Common myeloid progenitor, CD34-positive (primary cell): Measurements from ENCODE around the gene PTPRK.

Experiments used
- CTCF ChIA-PET: fragments of 350-600 bp; sonication (Branson Sonifier 250); formaldehyde crosslinking; loops from one replicate; lab custom pipeline; 2021; ENCODE audit warnings: antibody characterized with exemption; lab: Charles Lee
- POLR2A ChIA-PET: fragments of 350-600 bp; sonication (Branson Sonifier 250); formaldehyde crosslinking; loops from one replicate; lab custom pipeline; 2021; ENCODE audit warnings: antibody characterized with exemption; lab: Charles Lee
- DNase-seq, 3 donors: peaks; one replicate each; pipeline versions ENCODE4 v3.0.0 to v3.0.0-alpha.2; 2013
- H3K27ac ChIP-seq, 2 experiments: 1 replicate in 1 of 2; 2 replicates in 1 of 2; pipeline ENCODE4 v1.7.0; 2013; ENCODE audit warnings: inconsistent platforms in 2 of 2, low read length in 2 of 2, mild to moderate bottlenecking in 2 of 2, low read depth in 1 of 2, moderate library complexity in 1 of 2; ENCODE audit not compliant: severe bottlenecking in 2 of 2, insufficient read depth in 1 of 2, poor library complexity in 1 of 2
- H3K27me3 ChIP-seq, 5 experiments: replicated peaks in 2 of 5; 1 replicate in 3 of 5; 2 replicates in 2 of 5; pipeline versions ENCODE4 v1.6.1 to v1.7.0; 2013; ENCODE audit warnings: low read length in 4 of 5, mild to moderate bottlenecking in 2 of 5, moderate library complexity in 2 of 5, inconsistent platforms in 1 of 5; ENCODE audit not compliant: insufficient read depth in 5 of 5, control insufficient read depth in 4 of 5
- H3K36me3 ChIP-seq, 4 experiments: 1 replicate in 2 of 4; 2 replicates in 2 of 4; pipeline versions ENCODE4 v1.6.1 to v1.7.0; 2013; ENCODE audit warnings: low read length in 3 of 4, control low read depth in 1 of 4, mild to moderate bottlenecking in 1 of 4; ENCODE audit not compliant: control insufficient read depth in 4 of 4, insufficient read depth in 4 of 4
- H3K4me1 ChIP-seq, 4 experiments: 1 replicate in 3 of 4; 2 replicates in 1 of 4; pipeline versions ENCODE4 v1.6.1 to v1.7.1; 2013; ENCODE audit warnings: low read length in 3 of 4, mild to moderate bottlenecking in 3 of 4, control low read depth in 1 of 4, inconsistent platforms in 1 of 4, moderate library complexity in 1 of 4; ENCODE audit not compliant: control insufficient read depth in 4 of 4, insufficient read depth in 4 of 4; ENCODE audit errors: control extremely low read depth in 1 of 4
- H3K4me3 ChIP-seq, 7 experiments: 1 replicate in 4 of 7; 2 replicates in 3 of 7; pipeline versions ENCODE4 v1.5.1 to v1.7.0; 2013; ENCODE audit warnings: mild to moderate bottlenecking in 7 of 7, low read length in 6 of 7, moderate library complexity in 6 of 7, inconsistent platforms in 2 of 7, low read depth in 2 of 7, control low read depth in 1 of 7; ENCODE audit not compliant: insufficient read depth in 4 of 7, control insufficient read depth in 1 of 7; ENCODE audit errors: extremely low read depth in 1 of 7
- H3K9me3 ChIP-seq, 5 experiments: 1 replicate in 4 of 5; 2 replicates in 1 of 5; pipeline versions ENCODE4 v1.6.1 to v1.7.1; 2013; ENCODE audit warnings: low read length in 4 of 5, mild to moderate bottlenecking in 2 of 5, inconsistent platforms in 1 of 5, low read depth in 1 of 5, moderate library complexity in 1 of 5; ENCODE audit not compliant: control insufficient read depth in 4 of 5, insufficient read depth in 2 of 5; ENCODE audit errors: control extremely low read depth in 1 of 5
- WGBS: methylation state at CpG from one replicate; pipeline ENCODE4 v1.1.5; 2013; ENCODE audit not compliant: insufficient coverage; 5-methylcytosine and 5-hydroxymethylcytosine counted together

The PTPRK gene

DNA sequence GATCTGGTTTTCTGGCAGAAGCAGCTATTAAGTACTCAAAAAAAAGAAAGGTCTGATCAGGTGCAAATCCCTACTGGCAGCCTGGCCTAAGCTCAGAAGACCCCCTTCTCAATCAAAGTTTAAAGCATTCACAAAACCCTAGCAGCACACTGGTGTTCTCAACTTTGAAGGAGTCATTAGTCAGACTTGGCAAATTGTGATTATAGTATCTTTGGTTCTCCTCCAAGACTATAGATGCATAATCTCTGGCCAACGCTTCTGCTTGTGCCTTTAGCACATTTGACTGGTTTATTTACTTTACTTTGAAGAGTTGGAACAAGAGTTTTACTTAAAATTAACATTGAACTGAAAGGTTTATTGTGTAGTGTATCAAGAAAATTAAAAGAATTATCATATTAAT, 248.9 kb downstream of the PTPRK start:
- no peak for DNase-seq
- Histone ChIP-seq H3K27me3 (no peaks in the 10 kb centered on the region), H3K4me1 (no peaks in the 10 kb centered on the region), H3K4me3 (no peak overlapping the region), H3K36me3 (no peaks in the 10 kb centered on the region), H3K27ac (no peak overlapping the region), H3K9me3 (no peaks in the 10 kb centered on the region)
- WGBS, result 100% methylated on average over 1 of the region's 1 CpG
- ChIA-PET POLR2A (no interaction called here), CTCF (no interaction called here)

DNA sequence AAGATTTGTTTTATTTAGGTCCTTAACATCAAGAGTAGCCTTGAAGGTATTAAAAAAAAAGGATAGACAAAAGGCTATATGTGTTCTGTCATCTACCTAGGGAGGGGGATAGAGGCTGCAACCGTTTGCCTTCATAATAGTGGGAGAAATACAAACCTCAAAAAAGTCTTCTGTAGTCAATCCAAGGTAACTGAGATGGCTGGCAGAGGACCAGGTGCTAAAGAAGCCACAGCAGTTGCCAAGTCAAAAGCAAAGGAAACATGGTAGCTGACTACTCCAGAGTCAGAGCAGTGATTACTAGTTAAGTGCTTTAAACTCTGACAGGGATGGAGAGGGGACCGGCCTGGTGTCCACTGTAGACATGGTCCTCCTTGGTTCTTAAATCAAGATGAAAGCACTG, 249.4 kb downstream of the PTPRK start:
- WGBS, result 94% methylated on average over 2 of the region's 2 CpGs
- Histone ChIP-seq H3K36me3 (no peaks in the 10 kb centered on the region), H3K4me3 (no peak overlapping the region), H3K27ac (no peak overlapping the region), H3K4me1 (no peaks in the 10 kb centered on the region), H3K9me3 (no peaks in the 10 kb centered on the region), H3K27me3 (no peaks in the 10 kb centered on the region)
- DNase-seq, result no peak
- ChIA-PET CTCF (no interaction called here), POLR2A (no interaction called here)

DNA sequence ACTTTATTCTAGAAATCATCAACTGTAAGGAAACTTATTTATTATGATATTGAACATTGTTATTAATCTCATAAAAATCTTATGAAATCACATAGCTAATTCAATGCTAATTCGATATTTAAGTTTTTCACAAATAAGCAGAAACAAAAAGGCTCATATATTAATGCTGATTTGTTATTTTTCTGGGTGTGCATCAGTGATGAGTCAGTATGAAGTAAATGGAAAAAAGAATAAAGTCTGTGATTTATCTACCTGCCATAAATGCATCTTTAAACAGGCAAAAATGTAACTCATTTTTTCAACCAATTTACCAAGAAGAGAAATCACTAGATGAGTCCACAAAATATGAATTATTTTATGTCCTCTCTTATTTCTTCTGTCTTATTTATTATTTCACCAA, 253.5 kb downstream of the PTPRK start:
- WGBS, result no CpG with 5 or more reads among the region's 1 CpG
- no peak for DNase-seq
- Histone ChIP-seq H3K4me1 (no peaks in the 10 kb centered on the region), H3K27me3 (no peaks in the 10 kb centered on the region), H3K9me3 (no peaks in the 10 kb centered on the region), H3K4me3 (no peak overlapping the region), H3K36me3 (no peaks in the 10 kb centered on the region), H3K27ac (no peak overlapping the region)
- POLR2A ChIA-PET, result interaction anchor here (0.6 kb wide), 1 partner anchor 1205 kb away, joined by 4 read pairs; no protein-coding TSS in a partner anchor
- CTCF ChIA-PET, result interaction anchor here (1.1 to 1.2 kb wide), 2 partner anchors 13 to 14 kb away, joined by 3 read pairs; no protein-coding TSS in a partner anchor

DNA sequence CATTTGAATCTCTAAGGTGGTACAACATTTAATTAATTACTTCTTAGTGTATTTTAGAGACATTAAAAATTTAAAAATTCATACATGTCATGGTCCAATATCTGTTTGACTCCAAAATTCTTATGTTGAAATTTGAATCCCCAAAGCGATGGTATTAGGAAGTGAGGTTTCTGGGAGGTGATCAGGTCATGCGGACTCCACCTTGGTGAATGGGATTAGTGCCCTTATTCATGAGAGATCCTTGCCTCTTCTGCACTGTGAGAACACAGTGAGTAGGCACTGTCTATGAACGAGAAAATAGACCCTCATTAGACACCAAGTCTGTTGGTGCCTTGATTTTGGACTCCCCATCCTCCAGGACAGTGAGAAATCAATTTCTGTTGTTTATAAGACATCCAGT, 254.7 kb downstream of the PTPRK start:
- POLR2A ChIA-PET, result no interaction called here
- H3K27ac ChIP-seq, result no peak overlapping the region
- no peaks in the 10 kb centered on the region for H3K36me3 ChIP-seq
- no peaks in the 10 kb centered on the region for H3K9me3 ChIP-seq
- H3K4me3 ChIP-seq, result no peak overlapping the region
- H3K4me1 ChIP-seq, result no peaks in the 10 kb centered on the region
- DNase-seq, result no peak
- no peaks in the 10 kb centered on the region for H3K27me3 ChIP-seq
- WGBS, result 100% methylated on average over 2 of the region's 3 CpGs
- CTCF ChIA-PET, result no interaction called here

DNA sequence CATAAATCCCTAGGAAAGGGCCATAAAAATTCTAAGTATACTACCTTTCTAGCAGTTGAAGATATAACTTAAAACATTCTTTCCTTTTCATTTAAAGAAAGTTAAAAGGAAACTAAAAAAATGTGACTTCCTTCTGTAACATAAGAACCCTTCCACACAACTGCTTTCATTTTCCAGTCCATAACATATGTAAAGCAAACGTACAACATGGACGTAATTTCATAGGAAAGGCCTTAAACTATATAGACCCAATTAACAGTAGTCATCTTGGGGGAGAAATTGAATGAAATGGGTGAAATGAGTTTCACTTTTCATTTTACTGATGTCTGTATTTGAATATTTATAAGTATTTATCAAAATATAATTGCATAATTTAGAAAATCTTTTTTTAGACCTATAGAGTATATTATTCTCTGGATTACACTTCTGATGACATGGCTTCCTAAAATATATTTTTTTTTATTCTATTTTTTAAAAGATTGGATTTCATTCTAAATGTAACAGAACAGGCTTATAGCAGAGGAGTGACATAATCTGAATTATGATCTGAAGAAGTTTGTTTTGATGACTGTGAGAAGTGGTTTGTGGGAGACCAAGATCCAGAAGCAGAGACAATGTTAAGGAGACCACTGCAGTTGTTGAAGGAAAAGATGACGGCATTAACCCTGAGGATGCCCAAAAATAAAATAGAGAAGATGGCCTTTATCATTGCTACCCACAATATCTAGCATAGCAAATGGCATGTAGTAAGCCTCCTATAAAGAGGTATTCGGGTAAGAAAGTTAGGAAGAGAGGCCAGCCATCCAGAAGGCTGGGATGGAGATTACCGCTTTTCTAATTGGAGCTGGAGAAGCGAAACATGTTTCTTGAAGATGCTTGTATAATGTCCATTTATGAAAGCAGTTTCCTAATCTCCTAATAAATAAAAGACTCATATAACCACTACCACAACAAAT, 260.4 kb downstream of the PTPRK start:
- WGBS, result 20% methylated on average over 1 of the region's 6 CpGs
- Histone ChIP-seq H3K27me3 (no peaks in the 10 kb centered on the region), H3K4me1 (peaks cover 2 to 8% (median 6%) of the 10 kb centered on the region in 4 experiments), H3K27ac (peak overlapping the region; percentile 2 to 12), H3K9me3 (no peaks in the 10 kb centered on the region), H3K4me3 (peak overlapping the region in 3 of 7 experiments; percentile 27 to 65 (median 31)), H3K36me3 (no peaks in the 10 kb centered on the region)
- CTCF ChIA-PET, result no interaction called here
- POLR2A ChIA-PET, result no interaction called here
- DNase-seq, result peak in 2 of 3 donors; percentile 60 to 67

DNA sequence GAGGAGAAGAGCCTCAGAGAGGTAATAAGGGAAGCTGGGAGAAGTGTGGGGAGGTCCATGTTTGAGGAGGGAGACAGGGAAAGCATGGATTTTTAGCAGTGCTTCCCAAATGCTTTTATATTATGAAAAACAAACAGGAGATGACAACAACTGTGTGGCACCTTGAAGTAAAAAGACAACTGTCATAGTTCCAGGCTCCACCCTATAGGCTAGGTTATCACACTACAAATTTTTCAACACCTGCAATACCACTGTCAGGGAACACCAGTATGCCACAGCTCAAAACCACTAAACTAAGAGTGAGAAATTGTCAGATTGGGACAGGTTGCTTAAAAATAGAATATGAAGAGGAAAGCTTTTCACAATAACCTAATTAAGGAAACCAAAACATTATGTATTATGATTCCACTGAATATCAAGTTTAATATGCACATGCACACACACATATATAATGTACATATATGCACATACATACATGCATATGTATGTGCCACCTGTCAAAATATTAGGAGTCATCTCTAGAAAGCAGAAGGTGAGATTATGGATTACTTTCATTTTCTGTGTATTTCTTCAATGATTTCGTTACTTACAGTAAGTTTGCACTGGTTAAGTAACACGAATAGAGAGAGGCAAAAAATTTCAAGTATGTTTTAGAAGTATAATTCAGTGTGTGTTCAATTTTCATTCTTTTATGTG, 261.2 kb downstream of the PTPRK start:
- Histone ChIP-seq H3K27ac (peak overlapping the region; percentile 2 to 12), H3K9me3 (no peaks in the 10 kb centered on the region), H3K4me3 (peak overlapping the region in 2 of 7 experiments; percentile 31 to 65), H3K27me3 (no peaks in the 10 kb centered on the region), H3K4me1 (peaks cover 2 to 8% (median 6%) of the 10 kb centered on the region in 4 experiments), H3K36me3 (no peaks in the 10 kb centered on the region)
- CTCF ChIA-PET, result no interaction called here
- POLR2A ChIA-PET, result no interaction called here
- WGBS, result no CpG with 5 or more reads among the region's 2 CpGs
- DNase-seq, result peak in 2 of 3 donors; percentile 21 to 34

DNA sequence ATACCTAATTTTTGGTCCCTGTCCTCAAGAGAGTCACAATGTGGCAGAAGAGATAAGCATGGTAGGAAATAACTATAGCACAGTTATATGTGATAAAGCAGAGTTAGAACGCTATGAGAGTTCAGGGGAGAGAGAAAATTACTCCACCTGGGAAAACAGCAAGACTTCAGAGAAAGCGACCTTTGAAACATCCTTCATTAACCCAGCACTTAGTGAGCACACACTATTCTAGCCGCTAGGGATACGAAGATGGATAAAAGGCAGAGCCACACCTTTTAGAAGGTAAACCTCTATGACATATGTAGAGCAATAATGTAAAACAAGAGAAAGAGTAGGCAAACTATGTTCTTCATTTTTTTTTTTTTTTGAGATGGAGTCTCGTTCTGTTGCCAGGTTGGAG, 264.3 kb downstream of the PTPRK start:
- CTCF ChIA-PET, result no interaction called here
- H3K4me3 ChIP-seq, result no peak overlapping the region
- H3K27ac ChIP-seq, result no peak overlapping the region
- no CpG with 5 or more reads among the region's 5 CpGs for WGBS
- POLR2A ChIA-PET, result no interaction called here
- no peaks in the 10 kb centered on the region for H3K36me3 ChIP-seq
- H3K4me1 ChIP-seq, result peaks cover 2 to 11% (median 6%) of the 10 kb centered on the region in 4 experiments
- DNase-seq, result peak in 1 of 3 donors; percentile 10
- H3K9me3 ChIP-seq, result no peaks in the 10 kb centered on the region
- H3K27me3 ChIP-seq, result no peaks in the 10 kb centered on the region
